Stomach (tissue), 9 donors: Measurements from ENCODE around the gene SMTNL2. TPM values are rescaled to one million over a fixed set of nuclear protein-coding genes. Genes with fewer than 3 reads are reported as not detected.

Experiments used
- DNase-seq, 2 donors: peaks; one replicate each; pipeline versions ENCODE4 v3.0.0 to v3.0.0-alpha.2; 2013 to 2019
- H3K27ac ChIP-seq, 5 donors: fragments of 200-600 bp in 4 of 5; sonication (generic) in 4 of 5; one replicate each; pipeline ENCODE4 v1.5.1; 2013 to 2019; ENCODE audit warnings: mild to moderate bottlenecking in 1 of 5, moderate library complexity in 1 of 5
- H3K27me3 ChIP-seq, 3 donors: fragments of 200-600 bp; sonication (generic); one replicate each; pipeline ENCODE4 v1.5.1; 2017 to 2019; ENCODE audit warnings: mixed run types in 1 of 3
- H3K36me3 ChIP-seq, 4 donors: fragments of 200-600 bp; sonication (generic); 1 replicate in 3 of 4; 2 replicates in 1 of 4; pipeline ENCODE4 v1.5.1; 2016 to 2019
- H3K4me1 ChIP-seq, 4 donors: fragments of 200-600 bp; sonication (generic); one replicate each; pipeline ENCODE4 v1.5.1; 2016 to 2019
- H3K4me3 ChIP-seq, 4 donors: fragments of 200-600 bp; sonication (generic) in 3 of 4; one replicate each; pipeline ENCODE4 v1.5.1; 2016 to 2019; ENCODE audit warnings: mild to moderate bottlenecking in 1 of 4
- H3K9me3 ChIP-seq, 4 donors: fragments of 200-600 bp; sonication (generic); one replicate each; pipeline ENCODE4 v1.5.1; 2016 to 2019
- EP300 ChIP-seq: sonication (generic); formaldehyde crosslinking; IDR thresholded peaks from one replicate; pipeline ENCODE4 v1.6.1; 2017; ENCODE audit warnings: antibody characterized with exemption
- POLR2A ChIP-seq, 4 donors: fragments of 450-650 bp; IDR thresholded peaks; one replicate each; pipeline ENCODE4 v1.6.1; 2016; ENCODE audit warnings: antibody characterized with exemption in 4 of 4, control low read depth in 2 of 4, mild to moderate bottlenecking in 1 of 4, moderate library complexity in 1 of 4
- POLR2AphosphoS5 ChIP-seq, 3 donors: sonication (generic); formaldehyde crosslinking; IDR thresholded peaks; one replicate each; pipeline ENCODE4 v1.6.1; 2016; ENCODE audit warnings: antibody characterized with exemption in 3 of 3
- WGBS, 5 donors: extraction: QIAGEN DNeasy Blood & Tissue Kit in 3 of 5; methylation state at CpG; one replicate each; pipeline versions ENCODE4 v1.1.5 to v1.1.7; 2013 to 2018; 5-methylcytosine and 5-hydroxymethylcytosine counted together
- intact Hi-C: fragments of 100-400 bp; cut with DNase I; formaldehyde crosslinking; loops from one replicate; pipeline ENCODE4 v1.15.1; 2023; ENCODE audit warnings: low total_unique reads
- polyA plus RNA-seq, 3 donors: library from polyadenylated mRNA; stranded (reverse); fragments of 200-250 nt; gene quantifications; one replicate each; pipeline ENCODE4 v1.2.3, GENCODE V29; 2013
- total RNA-seq, 5 donors: library from RNA; depleted of rRNA; stranded (reverse); fragments of >200 nt; gene quantifications; one replicate each; pipeline versions ENCODE4 v1.1.0 to v1.2.3, GENCODE V29; 2014 to 2016
- TF ChIP-seq, protein P1 (sequence below), 7 experiments: fragments of 450-650 bp in 4 of 7; fragments of 200-600 bp in 3 of 7; sonication (generic) in 3 of 7; IDR thresholded peaks; one replicate each; pipeline ENCODE4 v1.5.1; 2016 to 2019; ENCODE audit warnings: antibody characterized with exemption in 7 of 7, control low read depth in 2 of 7, mild to moderate bottlenecking in 1 of 7
- donor health status: healthy with polysubstance abuse.
- donor health status: Bipolar disorder and iron deficiency.
- donor health status: healthy.

The SMTNL2 gene
- total and polyA plus RNA-seq, 8 donors: 0.50 to 1.9 (median 1.5) TPM; not detected in 4

- Histone ChIP-seq H3K4me3 (no peak overlapping the region), H3K27me3 (no peaks in the 10 kb centered on the region), H3K4me1 (peaks cover 4 to 40% (median 22%) of the 10 kb centered on the region in 4 donors), H3K36me3 (no peaks in the 10 kb centered on the region), H3K9me3 (no peaks in the 10 kb centered on the region), H3K27ac (peak overlapping the region in 2 of 5 donors; percentile 22 to 52)
- WGBS, 5 donors: 63 to 81% (median 76%) methylated on average over 8 of the region's 8 CpGs
- intact Hi-C loops: no loop called here
- TF ChIP-seq, protein P1, sequence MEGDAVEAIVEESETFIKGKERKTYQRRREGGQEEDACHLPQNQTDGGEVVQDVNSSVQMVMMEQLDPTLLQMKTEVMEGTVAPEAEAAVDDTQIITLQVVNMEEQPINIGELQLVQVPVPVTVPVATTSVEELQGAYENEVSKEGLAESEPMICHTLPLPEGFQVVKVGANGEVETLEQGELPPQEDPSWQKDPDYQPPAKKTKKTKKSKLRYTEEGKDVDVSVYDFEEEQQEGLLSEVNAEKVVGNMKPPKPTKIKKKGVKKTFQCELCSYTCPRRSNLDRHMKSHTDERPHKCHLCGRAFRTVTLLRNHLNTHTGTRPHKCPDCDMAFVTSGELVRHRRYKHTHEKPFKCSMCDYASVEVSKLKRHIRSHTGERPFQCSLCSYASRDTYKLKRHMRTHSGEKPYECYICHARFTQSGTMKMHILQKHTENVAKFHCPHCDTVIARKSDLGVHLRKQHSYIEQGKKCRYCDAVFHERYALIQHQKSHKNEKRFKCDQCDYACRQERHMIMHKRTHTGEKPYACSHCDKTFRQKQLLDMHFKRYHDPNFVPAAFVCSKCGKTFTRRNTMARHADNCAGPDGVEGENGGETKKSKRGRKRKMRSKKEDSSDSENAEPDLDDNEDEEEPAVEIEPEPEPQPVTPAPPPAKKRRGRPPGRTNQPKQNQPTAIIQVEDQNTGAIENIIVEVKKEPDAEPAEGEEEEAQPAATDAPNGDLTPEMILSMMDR (IDR thresholded peaks at IDR 0.05): no peak
- no peak for DNase-seq
Measured at GRCh38 chr17:4562015-4562969, 22.0 kb upstream of the SMTNL2 start.

GRCh38 chr17:4565209-4566141 is 18.9 kb upstream of the SMTNL2 start:
- 29 to 33% (median 32%) methylated on average over 16 of the region's 16 CpGs for WGBS, 5 donors
- no peak overlapping the region for H3K27ac ChIP-seq
- DNase-seq: peak; percentile 72 to 92

GRCh38 chr17:4566785-4567184 is 17.5 kb upstream of the SMTNL2 start:
- DNase-seq: peak; percentile 63 to 88
- no peaks in the 10 kb centered on the region for H3K27me3 ChIP-seq
- H3K4me1 ChIP-seq: peaks cover 0 to 14% (median 3%) of the 10 kb centered on the region in 4 donors
- H3K9me3 ChIP-seq: no peaks in the 10 kb centered on the region
- no peak overlapping the region for H3K27ac ChIP-seq
- no peaks in the 10 kb centered on the region for H3K36me3 ChIP-seq
- WGBS, 5 donors: 17 to 24% (median 20%) methylated on average over 5 of the region's 5 CpGs
- H3K4me3 ChIP-seq: no peak overlapping the region
- TF ChIP-seq, protein P1 (IDR thresholded peaks at IDR 0.05): peak in 5 of 7 experiments; percentile 54 to 78 (median 63)
- no peak for TF ChIP-seq EP300
- peak in 1 of 3 donors; percentile 10 for TF ChIP-seq POLR2AphosphoS5 (IDR thresholded peaks at IDR 0.05)
- intact Hi-C loops: no loop called here

More at GRCh38 chr17:4565209-4566141, 18.9 kb upstream of the SMTNL2 start:
- Histone ChIP-seq H3K27me3 (no peaks in the 10 kb centered on the region), H3K36me3 (no peaks in the 10 kb centered on the region), H3K9me3 (no peaks in the 10 kb centered on the region), H3K4me3 (no peak overlapping the region), H3K4me1 (peaks cover 0 to 18% (median 5%) of the 10 kb centered on the region in 4 donors)
- peak in 1 of 3 donors; percentile 60 for TF ChIP-seq POLR2AphosphoS5 (IDR thresholded peaks at IDR 0.05)
- no peak for TF ChIP-seq EP300
- TF ChIP-seq, protein P1 (IDR thresholded peaks at IDR 0.05): peak in 5 of 7 experiments; percentile 46 to 77 (median 74)
- no peak for TF ChIP-seq POLR2A (IDR thresholded peaks at IDR 0.05)
- intact Hi-C loops: no loop called here

- H3K9me3 ChIP-seq: no peaks in the 10 kb centered on the region
- WGBS, 5 donors: 92 to 100% (median 96%) methylated on average over 1 of the region's 1 CpG
- peaks cover 0 to 14% (median 3%) of the 10 kb centered on the region in 4 donors for H3K4me1 ChIP-seq
- intact Hi-C loops: no loop called here
- DNase-seq: no peak
- no peaks in the 10 kb centered on the region for H3K27me3 ChIP-seq
- H3K4me3 ChIP-seq: no peak overlapping the region
- TF ChIP-seq POLR2AphosphoS5 (IDR thresholded peaks at IDR 0.05) (no peak), EP300 (no peak), POLR2A (IDR thresholded peaks at IDR 0.05) (no peak)
- TF ChIP-seq, protein P1 (IDR thresholded peaks at IDR 0.05): no peak
- H3K27ac ChIP-seq: no peak overlapping the region
- H3K36me3 ChIP-seq: no peaks in the 10 kb centered on the region
Measured at GRCh38 chr17:4569591-4569990, 14.7 kb upstream of the SMTNL2 start.
